ENCODE results near the gene CWC15.
"Not testable (repeated sequence)": the region's sequence is repeated elsewhere in the genome, so short reads cannot be mapped to it uniquely, and the experiment has no call there.

The CWC15 gene

DNA sequence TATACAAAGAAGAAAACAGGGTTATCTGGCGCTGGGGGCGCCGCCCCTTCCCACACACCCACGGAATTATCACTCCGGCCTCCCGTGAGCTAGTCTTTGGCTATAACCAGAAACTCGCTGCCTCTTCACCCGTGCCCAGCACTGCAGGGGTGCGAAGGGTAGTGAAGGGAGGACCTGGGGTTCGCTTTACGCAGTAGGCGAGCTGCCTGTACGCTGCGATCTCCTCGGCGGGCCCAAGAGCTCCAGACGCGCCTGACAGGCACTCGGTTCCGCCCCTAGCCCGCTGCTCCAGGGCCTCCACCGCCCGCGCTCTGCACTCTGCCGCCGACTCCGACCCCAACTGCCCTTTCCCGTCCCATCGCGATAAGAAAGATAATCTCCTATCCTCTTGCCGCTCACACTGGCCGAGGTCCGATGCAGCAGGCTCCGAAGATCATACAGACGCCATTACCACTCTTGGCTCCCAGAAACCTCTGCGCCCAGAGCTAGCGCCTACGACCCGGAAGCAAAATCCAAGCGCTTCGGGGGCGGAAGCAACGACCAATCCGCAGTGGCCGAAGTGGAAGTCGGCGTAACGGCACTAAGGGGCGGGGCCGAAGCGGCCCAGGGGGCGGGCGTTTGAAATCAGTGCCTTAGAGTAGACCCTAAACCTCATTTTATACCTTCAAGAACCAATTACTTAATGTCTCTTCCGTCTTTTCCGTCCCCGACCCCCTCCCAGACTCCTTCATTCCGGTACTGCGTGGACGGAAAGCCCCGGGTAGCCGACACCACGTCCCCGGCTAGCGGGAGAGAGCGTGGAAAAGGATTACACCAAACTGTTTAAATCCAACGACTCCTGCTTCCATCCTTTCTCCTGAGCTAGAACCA, at the start of gene CWC15, which contains the start of gene KDM4D:
Gene CWC15, minus strand, starts transcription at position 458 of the 870 bp plus-strand sequence. CDS start 1,371 bp downstream, outside the sequence.
Gene KDM4D, plus strand, starts transcription at position 611 of the 870 bp plus-strand sequence. CDS start 23,664 bp downstream, outside the sequence.
- peak; percentile 96 for DNase-seq (ENCODE audit: low spot score)

DNA sequence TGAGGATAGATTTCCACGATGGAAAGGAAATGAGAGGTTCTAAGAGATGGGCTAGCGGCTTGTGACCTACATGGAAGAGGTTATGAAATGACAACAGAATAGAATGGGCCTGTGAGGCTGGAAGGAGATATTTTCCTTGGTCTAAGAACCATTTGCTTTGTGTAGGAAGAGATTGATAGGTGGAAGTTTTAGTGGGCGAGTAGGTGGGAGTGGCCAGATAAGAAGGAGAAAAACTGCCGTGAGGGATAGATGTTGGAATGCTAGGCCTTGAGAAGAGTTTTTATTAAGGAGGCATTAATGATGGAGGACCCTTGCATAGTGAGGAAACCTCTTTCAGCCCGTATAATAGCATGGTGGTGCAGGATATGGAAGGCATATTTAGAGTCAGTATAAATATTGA, 48.1 kb upstream of the CWC15 start:
- DNase-seq (ENCODE audit: low spot score): not testable (repeated sequence)

DNA sequence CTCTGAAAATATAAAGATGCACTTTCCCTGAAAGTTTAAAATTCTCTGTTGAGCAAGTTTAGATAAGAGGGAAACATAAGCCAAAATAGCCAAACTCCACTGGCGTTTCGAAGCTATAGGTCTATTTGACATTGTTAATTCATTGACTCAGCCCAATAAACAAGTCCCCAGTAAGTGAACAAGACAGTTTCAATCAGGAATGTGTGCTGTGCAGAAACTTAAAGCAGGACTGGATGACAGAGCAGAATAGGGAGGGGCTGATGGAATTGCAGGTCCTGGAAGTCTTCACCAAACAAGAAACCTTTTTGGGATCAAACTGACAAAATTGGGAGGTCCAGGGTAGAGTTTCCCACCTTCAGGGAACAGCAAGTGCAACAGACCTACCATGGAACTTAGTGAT, 42.8 kb upstream of the CWC15 start:
- no peak for DNase-seq (ENCODE audit: low spot score)

DNA sequence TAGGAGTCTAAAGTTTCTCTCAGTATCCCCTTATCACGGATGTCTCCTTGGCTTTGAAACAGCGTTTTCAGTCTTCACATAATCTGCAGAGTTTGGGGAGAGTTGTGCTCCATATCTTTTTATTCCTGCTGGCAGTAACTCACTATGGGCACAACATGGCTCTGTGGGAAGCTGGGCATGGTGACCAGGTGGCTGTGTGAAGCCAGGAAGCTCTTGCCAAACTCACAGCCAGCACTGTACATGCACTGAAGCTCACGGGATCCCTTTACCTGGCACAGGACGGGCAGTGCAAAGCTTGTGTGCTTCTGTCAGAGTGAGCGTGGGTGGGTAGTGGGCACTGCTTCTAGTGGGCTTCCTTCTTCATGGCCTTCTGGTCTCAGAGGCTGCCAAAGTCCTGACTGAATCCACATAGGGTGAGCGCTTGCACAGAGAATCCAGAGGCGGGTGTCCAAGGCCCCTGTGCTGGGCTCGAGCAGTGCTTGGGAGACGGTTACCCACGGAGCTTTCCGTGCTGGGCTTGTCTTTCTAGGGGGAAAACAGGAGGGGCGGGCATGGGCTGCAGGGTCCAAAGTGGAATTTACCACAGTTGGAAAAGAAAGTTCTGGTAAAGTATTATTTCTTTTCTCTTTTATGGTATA, 40.9 kb upstream of the CWC15 start:
- peak; percentile 77 for DNase-seq (ENCODE audit: low spot score)

DNA sequence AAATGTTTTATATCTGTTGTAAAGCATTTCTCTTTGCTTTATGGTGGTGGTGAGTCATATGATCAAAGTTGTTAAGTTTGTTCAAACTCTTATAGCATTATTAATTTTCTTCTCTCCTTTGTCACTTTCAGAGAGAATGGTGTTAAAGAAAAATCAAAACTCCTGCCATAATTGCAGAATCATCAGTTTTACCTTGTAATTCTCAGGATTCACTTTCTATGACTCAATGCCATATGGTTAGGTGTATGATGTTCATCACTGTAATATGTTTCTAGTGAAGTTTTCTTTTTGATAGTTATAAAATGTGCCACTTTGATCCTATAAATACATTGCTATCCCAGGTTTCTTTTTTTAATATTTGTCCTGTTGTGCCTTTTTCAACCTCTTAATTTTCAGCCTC, 38.0 kb upstream of the CWC15 start:
- DNase-seq (ENCODE audit: low spot score): no peak

DNA sequence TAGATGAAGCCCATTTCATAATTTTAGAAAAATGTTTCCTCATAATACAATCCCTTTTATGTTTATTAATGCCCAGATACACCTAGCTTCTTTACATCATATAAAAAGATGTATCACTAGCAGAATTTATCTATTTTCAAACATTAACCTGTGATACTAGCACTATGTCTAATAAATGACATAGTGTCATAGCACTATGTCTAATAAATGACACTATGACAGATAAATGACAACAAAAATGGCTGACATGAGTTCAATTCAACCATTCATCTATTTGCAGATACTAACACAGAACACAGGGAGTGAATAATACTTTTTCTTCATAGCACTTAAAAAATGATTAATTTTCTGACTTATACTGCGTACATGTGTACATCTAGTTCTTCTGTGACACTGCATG, 32.3 kb upstream of the CWC15 start:
- no peak for DNase-seq (ENCODE audit: low spot score)

DNA sequence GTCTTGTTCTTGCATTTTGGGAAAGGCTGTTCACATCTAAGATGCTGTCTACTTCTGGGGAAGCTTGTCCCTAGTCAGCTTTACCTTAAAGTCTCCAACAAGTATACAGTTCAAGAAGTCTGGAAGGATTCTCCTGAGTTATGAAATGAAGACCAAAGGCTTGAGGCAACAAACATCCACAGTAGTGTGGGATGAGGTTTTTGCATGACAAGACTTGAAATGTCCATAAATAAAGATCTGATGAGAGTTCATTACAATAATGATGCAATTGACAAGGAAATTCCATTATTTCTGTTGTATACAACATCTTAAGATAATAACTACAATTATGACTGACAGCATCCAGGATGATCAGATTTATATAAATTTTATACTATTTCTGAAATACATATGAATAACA, 30.4 kb upstream of the CWC15 start:
- DNase-seq (ENCODE audit: low spot score): no peak

DNA sequence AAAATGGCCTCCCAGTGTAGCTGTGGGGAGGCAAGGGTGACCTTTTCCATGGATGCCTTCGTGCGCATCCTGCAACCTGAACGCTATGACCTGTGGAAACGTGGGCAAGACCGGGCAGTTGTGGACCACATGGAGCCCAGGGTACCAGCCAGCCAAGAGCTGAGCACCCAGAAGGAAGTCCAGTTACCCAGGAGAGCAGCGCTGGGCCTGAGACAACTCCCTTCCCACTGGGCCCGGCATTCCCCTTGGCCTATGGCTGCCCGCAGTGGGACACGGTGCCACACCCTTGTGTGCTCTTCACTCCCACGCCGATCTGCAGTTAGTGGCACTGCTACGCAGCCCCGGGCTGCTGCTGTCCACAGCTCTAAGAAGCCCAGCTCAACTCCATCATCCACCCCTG, 24.9 kb upstream of the CWC15 start:
- no peak for DNase-seq (ENCODE audit: low spot score)

DNA sequence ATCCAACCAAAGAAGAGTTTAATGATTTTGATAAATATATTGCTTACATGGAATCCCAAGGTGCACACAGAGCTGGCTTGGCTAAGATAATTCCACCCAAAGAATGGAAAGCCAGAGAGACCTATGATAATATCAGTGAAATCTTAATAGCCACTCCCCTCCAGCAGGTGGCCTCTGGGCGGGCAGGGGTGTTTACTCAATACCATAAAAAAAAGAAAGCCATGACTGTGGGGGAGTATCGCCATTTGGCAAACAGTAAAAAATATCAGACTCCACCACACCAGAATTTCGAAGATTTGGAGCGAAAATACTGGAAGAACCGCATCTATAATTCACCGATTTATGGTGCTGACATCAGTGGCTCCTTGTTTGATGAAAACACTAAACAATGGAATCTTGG, 24.1 kb upstream of the CWC15 start:
- no peak for DNase-seq (ENCODE audit: low spot score)

DNA sequence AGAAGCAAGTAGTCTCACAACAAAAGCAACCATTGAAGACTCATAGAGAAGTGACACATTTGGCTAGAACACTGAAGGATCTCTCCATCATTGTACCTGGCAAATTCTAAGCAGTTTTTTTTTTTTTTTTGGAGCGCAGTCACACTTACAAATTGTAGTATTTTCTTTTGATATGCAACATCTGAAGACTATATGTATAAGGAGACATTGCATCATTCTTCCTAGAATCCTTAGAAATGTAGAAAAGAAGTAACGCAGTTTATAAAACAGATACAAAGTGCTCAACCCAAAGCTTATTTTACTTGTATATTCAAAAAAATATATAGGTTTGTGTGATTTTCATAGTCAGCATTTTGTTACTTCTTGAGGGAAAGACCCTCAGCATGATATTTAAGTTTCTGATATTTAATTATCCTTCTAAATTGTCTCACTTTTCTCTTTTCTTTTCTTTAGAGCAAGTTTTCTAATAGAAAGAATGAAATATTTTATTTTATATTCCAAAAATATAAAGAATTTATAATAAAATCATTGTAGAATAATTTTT, 20.1 kb upstream of the CWC15 start:
- DNase-seq (ENCODE audit: low spot score): no peak

DNA sequence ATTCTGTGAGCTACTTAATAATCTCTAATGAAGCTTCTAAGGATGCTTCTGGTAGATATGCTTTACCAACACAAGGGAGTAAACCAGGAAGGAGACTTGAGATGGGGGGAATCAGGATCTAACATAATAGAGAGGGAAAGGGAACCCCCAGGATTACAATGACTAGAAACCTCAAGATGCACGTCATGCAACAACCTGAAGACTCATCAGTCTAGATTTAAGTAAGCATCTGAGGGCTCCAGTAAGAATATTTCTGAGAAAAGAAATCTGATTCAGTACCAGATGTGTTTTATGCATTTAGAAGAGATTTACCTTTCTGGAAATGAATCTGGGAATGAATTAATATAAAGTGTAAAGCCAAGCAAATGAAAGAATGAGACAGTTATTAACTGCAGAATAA, 15.4 kb upstream of the CWC15 start:
- no peak for DNase-seq (ENCODE audit: low spot score)

DNA sequence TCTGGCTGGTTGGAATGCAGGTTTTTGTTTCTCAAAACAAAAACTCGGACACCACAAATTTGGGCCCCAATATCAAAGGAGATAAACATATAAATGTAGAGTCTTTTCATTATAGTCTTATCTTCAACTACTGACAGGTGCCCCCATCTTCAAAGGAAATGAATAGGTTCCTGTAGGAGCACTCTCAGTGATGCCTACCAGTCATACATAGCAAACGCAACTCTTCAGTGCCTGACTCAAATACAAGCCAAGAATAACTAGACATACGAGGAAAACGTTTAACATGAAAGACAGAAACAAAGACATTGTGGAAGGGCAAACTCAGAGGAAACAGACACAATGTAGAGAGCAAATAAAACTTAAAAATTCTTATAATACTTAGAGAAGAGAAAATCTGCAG, 14.0 kb upstream of the CWC15 start:
- DNase-seq (ENCODE audit: low spot score): no peak

DNA sequence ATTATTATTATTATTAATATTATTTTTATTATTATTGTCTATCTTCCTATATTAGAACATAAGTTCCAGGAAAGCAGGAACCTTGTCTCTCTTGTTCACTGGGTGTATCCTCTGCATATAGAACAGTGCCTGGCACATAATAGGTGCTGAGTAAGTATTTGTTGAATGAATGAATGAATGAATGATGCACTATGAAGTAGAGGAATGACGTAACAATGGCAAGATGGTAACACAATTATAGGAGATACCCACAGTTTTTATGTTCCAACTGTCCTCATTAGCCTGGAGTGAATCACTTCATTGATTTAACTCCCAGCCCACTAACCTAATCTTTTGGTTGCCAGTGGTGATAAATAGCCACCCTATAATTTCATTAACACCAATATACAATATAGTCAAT, 2.2 kb upstream of the CWC15 start:
- no peak for DNase-seq (ENCODE audit: low spot score)

DNA sequence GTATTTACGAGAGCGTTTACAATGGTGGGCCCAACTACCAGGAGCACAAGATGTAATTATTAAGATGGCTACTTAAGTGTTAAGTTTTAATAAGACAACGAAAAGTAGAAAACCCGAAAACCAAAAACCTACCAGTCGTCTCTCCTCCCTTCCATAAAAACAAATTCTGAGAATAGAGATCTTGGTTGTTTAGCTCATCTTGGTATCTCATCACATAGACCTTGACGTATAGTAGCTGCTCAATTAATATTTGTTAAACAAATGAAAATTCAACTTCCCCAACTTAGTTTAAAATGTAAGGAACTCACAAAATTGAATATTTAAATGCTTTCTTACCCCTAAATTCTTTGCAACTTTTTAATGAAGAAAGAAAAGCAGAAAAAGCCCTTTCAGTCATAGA, 822 bp upstream of the CWC15 start:
- no peak for DNase-seq (ENCODE audit: low spot score)

DNA sequence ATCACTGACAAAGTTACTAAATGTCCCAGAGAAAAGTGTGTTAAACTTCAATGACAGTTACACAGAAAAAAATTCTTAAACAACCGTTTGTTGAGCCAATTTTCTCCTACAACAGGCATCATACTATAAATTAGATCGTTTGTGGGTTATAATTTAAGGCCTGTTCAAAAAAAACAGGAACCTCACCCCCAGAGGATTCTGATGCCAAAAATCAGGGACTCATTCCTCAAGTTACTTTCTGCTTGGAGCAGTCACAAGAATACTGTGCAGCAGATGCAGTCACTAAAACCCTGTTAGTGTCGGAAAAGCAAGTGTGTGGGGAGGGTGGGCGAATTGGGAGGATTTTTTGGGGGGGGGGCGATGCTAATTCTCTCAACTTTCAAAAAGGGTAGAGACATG, 657 bp downstream of the CWC15 start:
- no peak for DNase-seq (ENCODE audit: low spot score)

DNA sequence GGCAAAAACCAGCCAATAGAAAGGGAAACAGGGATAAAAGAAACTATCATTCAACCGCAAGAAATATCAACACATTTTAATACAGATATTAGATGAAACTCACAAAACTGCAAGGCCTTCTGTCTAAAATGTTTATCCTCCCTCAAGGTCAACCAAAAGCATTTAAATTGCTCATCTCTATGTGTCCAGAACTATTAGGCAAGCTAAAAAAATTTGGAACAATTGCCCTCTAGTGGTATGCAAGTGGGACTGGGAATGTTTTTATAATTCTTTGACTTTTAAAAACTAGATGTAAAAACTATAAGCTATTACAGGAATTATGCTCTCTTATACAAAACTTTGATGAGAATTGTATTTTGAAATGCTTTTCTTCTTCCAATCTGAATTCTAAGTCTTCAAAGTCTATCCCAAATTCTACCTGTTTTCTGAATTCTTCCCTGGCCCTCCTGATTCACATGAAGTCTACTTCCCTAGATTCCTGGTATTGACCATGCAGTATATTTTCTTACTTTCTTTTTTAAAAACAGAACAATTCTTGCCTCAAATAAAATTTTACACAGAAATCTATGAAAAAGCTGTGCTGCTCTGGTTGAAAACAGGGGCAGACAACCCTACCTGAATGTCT, 4.9 kb downstream of the CWC15 start:
- DNase-seq (ENCODE audit: low spot score): peak; percentile 22

DNA sequence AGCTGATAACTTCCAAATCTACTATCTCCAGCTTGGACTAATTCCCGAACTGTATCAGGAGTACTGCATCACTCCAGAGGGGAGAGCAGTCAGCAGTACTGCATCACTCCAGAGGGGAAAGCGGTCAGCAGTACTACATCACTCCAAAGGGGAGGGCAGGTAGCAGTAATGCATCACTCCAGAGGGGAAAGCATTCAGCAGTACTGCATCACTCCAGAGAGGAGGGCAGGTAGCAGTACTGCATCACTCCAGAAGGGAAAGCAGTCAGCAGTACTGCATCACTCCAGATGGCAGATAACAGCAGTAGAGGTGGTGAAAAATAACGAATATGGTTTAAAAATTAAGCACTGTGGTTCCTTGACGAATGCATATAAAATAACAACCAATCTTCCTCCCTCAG, 8.4 kb downstream of the CWC15 start:
- no peak for DNase-seq (ENCODE audit: low spot score)

DNA sequence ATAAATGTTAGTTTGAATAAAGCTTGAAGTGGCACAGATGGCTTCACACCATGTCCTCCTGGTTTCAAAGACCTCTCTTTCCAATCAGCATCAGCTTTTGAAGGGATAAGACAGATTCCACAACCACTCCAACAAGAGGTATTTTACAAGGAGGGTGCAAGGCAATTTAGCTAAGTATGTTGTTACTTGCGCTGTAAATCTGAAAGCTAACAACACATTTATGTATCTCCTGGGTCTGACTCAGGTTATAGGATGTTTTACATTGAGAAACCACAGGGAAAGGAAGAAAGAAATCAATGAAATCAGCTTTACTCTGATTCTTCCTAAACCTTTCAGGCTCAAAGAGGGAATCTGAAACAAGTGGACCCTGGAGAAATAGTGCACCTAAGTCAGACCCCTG, 12.1 kb downstream of the CWC15 start:
- no peak for DNase-seq (ENCODE audit: low spot score)

DNA sequence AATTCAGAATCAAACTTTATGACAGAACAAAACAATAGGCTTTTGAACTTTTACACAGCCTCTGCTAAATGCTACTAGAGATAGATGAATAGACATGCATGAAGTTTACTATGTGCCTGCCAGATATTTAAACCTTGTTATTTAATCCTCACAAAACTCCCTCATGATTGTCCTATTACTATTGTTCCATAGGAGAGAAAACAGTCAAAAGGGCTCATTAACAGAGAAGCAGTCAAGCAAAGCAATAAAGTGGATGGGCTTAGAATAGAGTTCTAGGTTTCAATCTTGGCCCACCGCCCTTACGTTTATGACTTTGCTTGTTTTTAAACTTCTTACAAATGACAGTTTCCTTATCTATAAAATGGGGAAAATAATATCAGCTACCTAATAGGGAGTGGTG, 12.9 kb downstream of the CWC15 start:
- no peak for DNase-seq (ENCODE audit: low spot score)

DNA sequence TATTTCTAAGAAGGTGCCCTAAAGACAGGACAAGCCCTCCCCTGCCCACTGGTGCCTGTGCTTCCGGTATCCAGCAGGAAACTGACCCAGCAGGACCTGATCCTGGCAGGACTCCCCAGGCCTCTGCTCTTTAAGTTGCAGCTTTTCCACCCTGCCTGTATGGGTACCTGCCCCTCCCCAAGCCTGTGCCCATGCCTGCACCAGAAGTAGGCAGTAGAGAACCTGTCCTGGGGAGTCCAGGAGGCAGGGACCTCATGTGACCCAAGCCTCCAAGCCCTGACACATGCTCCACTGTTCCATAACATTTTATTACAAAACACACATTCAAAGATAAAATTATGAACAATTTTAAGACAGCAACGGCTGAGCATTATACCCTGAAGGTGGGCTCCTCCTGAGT, 14.2 kb downstream of the CWC15 start:
- no peak for DNase-seq (ENCODE audit: low spot score)

DNA sequence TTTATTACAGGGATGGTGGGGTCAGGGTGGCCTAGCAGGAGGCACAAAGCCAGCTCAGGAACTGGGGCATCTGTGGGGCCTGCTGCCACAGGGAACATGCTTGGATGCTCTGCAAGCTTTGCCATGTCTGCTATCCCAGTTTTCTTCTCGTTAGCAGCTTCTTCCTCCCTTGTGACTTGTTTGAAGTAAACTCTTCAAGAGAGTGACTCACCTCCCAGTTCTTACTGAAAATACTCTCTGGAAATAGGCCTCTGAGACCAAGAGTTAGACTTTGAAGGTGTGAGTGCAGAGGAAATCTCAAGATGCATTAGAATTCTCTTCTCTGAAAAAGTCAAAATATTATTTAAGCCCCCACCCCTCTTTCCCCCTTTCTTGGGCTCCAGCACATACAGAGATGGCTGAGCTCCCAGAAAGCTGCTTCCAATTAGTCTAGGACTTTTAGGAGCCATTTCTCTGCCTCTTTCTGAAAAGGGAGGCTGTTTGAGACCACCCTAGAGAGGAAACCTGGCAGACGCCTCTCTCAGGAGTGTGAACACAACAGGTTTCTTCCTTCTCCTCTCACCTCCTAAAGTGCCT, 15.1 kb downstream of the CWC15 start:
- DNase-seq (ENCODE audit: low spot score): no peak

DNA sequence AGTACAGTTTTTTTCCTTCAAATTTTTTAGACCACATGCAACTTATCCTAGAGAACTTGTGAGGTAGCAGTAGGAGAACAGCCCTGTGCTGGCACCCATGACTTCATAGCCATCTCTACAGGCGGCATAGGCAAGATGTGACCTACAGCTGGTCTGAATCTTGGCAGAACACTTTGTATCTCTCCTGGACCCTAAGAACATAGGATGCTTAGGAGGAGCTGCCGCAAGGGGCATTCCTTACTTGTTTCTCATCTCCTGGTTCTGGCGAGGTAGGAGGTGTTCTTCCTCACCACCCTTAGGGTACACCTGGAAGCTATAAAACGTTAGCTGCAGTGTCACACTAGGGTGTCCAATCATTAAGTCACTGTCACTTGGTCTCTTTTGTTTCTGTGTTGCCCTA, 16.4 kb downstream of the CWC15 start:
- no peak for DNase-seq (ENCODE audit: low spot score)

Measured in cerebellar cortex (tissue), 1 donor.